Endothelial cell of umbilical vein (primary cell): ENCODE results near the gene EFCAB9. TPM values are rescaled to one million over a fixed set of nuclear protein-coding genes. Genes with fewer than 3 reads are reported as not detected.

ENCODE experiments used
- BruUV-seq: library from RNA; stranded (reverse); fragments of 400-500 nt; replicated peaks from 2 replicates; lab custom pipeline; 2021; lab: Mats Ljungman, UMichigan
- CTCF ChIA-PET: fragments of 300-600, 350-600 bp; sonication (Branson Sonifier 250); formaldehyde crosslinking; loops from one replicate; lab custom pipeline; 2021; ENCODE audit warnings: antibody characterized with exemption, inconsistent platforms; lab: Charles Lee
- POLR2A ChIA-PET: fragments of 300-600, 350-600 bp; sonication (Branson Sonifier 250); formaldehyde crosslinking; loops from one replicate; lab custom pipeline; 2021; ENCODE audit warnings: antibody characterized with exemption, inconsistent platforms; lab: Charles Lee
- DNase-seq: peaks from one replicate; pipeline ENCODE4 v3.0.0-alpha.2; 2011; ENCODE audit warnings: low read depth, low spot score
- FAIRE-seq: peaks from 2 replicates; lab custom pipeline; 2011; peaks lifted over from hg19 to GRCh38; lab: Jason Lieb, UNC
- H2AFZ ChIP-seq: 2 replicates; pipeline ENCODE4 v1.6.0; 2012; ENCODE audit warnings: low read depth, low read length, control low read depth, inconsistent platforms
- H3K27ac ChIP-seq: 2 replicates; pipeline ENCODE4 v1.5.1; 2011; ENCODE audit warnings: low read depth, mild to moderate bottlenecking, control low read depth, low read length, moderate library complexity; ENCODE audit not compliant: insufficient read depth
- H3K27me3 ChIP-seq, 2 experiments: 2 replicates each; pipeline versions ENCODE4 v1.6.0 to v1.6.1; 2011; ENCODE audit warnings: low read length in 2 of 2, mixed read lengths in 1 of 2; ENCODE audit not compliant: control insufficient read depth in 2 of 2, insufficient read depth in 2 of 2
- H3K36me3 ChIP-seq, 2 experiments: 2 replicates in 1 of 2; 3 replicates in 1 of 2; pipeline ENCODE4 v1.5.1; 2011; ENCODE audit warnings: low read length in 2 of 2, mild to moderate bottlenecking in 1 of 2, moderate library complexity in 1 of 2; ENCODE audit not compliant: control insufficient read depth in 2 of 2, insufficient read depth in 2 of 2; ENCODE audit errors: extremely low read depth in 1 of 2
- H3K4me1 ChIP-seq: 3 replicates; pipeline ENCODE4 v1.5.1; 2011; ENCODE audit warnings: mild to moderate bottlenecking, low read length; ENCODE audit not compliant: control insufficient read depth, insufficient read depth; ENCODE audit errors: extremely low read depth
- H3K4me2 ChIP-seq: 2 replicates; pipeline ENCODE4 v1.6.1; 2011; ENCODE audit warnings: low read length, control low read depth, mixed read lengths; ENCODE audit not compliant: insufficient read depth
- H3K4me3 ChIP-seq, 3 experiments: fragments of 200-600 bp in 1 of 3; sonication (generic), shearing (Covaris generic) in 1 of 3; replicated peaks in 1 of 3; 2 replicates each; pipeline ENCODE4 v1.5.1; 2011 to 2016; ENCODE audit warnings: control low read depth in 3 of 3, low read length in 3 of 3, mild to moderate bottlenecking in 2 of 3, inconsistent platforms in 1 of 3, low read depth in 1 of 3, moderate library complexity in 1 of 3; ENCODE audit not compliant: insufficient read depth in 1 of 3
- H3K79me2 ChIP-seq: 2 replicates; pipeline ENCODE4 v1.6.0; 2012; ENCODE audit warnings: low read length, inconsistent platforms; ENCODE audit not compliant: control insufficient read depth, insufficient read depth
- H3K9ac ChIP-seq: replicated peaks from 2 replicates; pipeline ENCODE3; 2011; ENCODE audit warnings: low read length, control low read depth; ENCODE audit not compliant: insufficient read depth; ENCODE audit errors: extremely low read depth
- H3K9me1 ChIP-seq: replicated peaks from 3 replicates; pipeline ENCODE4 v1.6.0; 2011; ENCODE audit warnings: mild to moderate bottlenecking, low read length; ENCODE audit not compliant: control insufficient read depth, insufficient read depth; ENCODE audit errors: extremely low read depth
- H3K9me3 ChIP-seq: replicated peaks from 2 replicates; pipeline ENCODE4 v1.5.1; 2012; ENCODE audit warnings: low read length, inconsistent platforms; ENCODE audit not compliant: control insufficient read depth, insufficient read depth
- H4K20me1 ChIP-seq: replicated peaks from 2 replicates; pipeline ENCODE3; 2011; ENCODE audit warnings: mild to moderate bottlenecking, low read length; ENCODE audit not compliant: control insufficient read depth, insufficient read depth; ENCODE audit errors: extremely low read depth
- EZH2 ChIP-seq: IDR thresholded peaks from 2 replicates; pipeline ENCODE4 v1.6.1; 2012; ENCODE audit warnings: borderline replicate concordance, low read depth, mild to moderate bottlenecking, moderate library complexity, low read length, inconsistent platforms; ENCODE audit not compliant: severe bottlenecking
- FOS ChIP-seq: IDR thresholded peaks from 2 replicates; pipeline ENCODE4 v1.6.1; 2011; ENCODE audit warnings: mild to moderate bottlenecking, low read length, moderate library complexity, borderline replicate concordance; ENCODE audit not compliant: insufficient read depth
- GATA2 ChIP-seq: IDR thresholded peaks from 2 replicates; pipeline ENCODE4 v1.7.0; 2011; ENCODE audit warnings: low read depth, mild to moderate bottlenecking, moderate library complexity, mixed read lengths, low read length; ENCODE audit not compliant: insufficient read length, insufficient read depth
- JUN ChIP-seq: IDR thresholded peaks from 2 replicates; pipeline ENCODE4 v1.6.1; 2011; ENCODE audit warnings: borderline replicate concordance, low read depth; ENCODE audit not compliant: insufficient read length, insufficient read depth
- MAX ChIP-seq: IDR thresholded peaks from 2 replicates; pipeline ENCODE4 v1.6.1; 2011; ENCODE audit not compliant: insufficient read depth, insufficient read length
- MYC ChIP-seq: IDR thresholded peaks from one replicate; pipeline ENCODE4 v1.6.1; 2011; ENCODE audit warnings: mild to moderate bottlenecking, low read depth, low read length
- POLR2A ChIP-seq: IDR thresholded peaks from 2 replicates; pipeline ENCODE4 v1.6.1; 2012; ENCODE audit warnings: low read depth, mild to moderate bottlenecking, control low read depth, low read length
- POLR2AphosphoS5 ChIP-seq: IDR thresholded peaks from 2 replicates; pipeline ENCODE4 v1.6.1; 2012; ENCODE audit warnings: low read depth, mild to moderate bottlenecking, control low read depth, low read length, moderate library complexity; ENCODE audit not compliant: insufficient read depth
- dilution Hi-C: fragments of 300-500 bp; cut with MboI; formaldehyde crosslinking; loops from one replicate; pipeline ENCODE4 v1.15.0; 2019; ENCODE audit warnings: low sequenced_read_pairs; ENCODE audit not compliant: extremely low pct_ligation_motif_present
- intact Hi-C: fragments of 100-400 bp; cut with micrococcal nuclease; formaldehyde crosslinking; loops from one replicate; pipeline ENCODE4 v1.10.0; 2022
- polyA plus RNA-seq, 4 experiments: library from polyadenylated mRNA; depleted of rRNA in 3 of 4; stranded (reverse) in 3 of 4; unstranded in 1 of 4; fragments of >200 nt; gene quantifications; 2 replicates each; pipeline versions ENCODE4 v1.2.1 to v1.2.3, GENCODE V29; 2011 to 2012; ENCODE audit warnings: missing spikeins in 1 of 4
- total RNA-seq: library from RNA; stranded (reverse); gene quantifications from 2 replicates; pipeline ENCODE4 v1.2.3, GENCODE V29; 2021
- TF ChIP-seq, protein P1 (sequence below), 2 donors: IDR thresholded peaks; 1 replicate in 1 of 2; 2 replicates in 1 of 2; pipeline ENCODE4 v1.5.1; 2011; ENCODE audit warnings: low read length in 2 of 2, mild to moderate bottlenecking in 2 of 2, moderate library complexity in 2 of 2, control low read depth in 1 of 2, inconsistent platforms in 1 of 2, low read depth in 1 of 2; ENCODE audit not compliant: insufficient read depth in 1 of 2; ENCODE audit errors: extremely low read depth in 1 of 2

The EFCAB9 gene
- total and polyA plus RNA-seq, 2 donors (not counting 3 experiments of a cell fraction or from before 2014, with no cell fraction given), result not detected

DNA sequence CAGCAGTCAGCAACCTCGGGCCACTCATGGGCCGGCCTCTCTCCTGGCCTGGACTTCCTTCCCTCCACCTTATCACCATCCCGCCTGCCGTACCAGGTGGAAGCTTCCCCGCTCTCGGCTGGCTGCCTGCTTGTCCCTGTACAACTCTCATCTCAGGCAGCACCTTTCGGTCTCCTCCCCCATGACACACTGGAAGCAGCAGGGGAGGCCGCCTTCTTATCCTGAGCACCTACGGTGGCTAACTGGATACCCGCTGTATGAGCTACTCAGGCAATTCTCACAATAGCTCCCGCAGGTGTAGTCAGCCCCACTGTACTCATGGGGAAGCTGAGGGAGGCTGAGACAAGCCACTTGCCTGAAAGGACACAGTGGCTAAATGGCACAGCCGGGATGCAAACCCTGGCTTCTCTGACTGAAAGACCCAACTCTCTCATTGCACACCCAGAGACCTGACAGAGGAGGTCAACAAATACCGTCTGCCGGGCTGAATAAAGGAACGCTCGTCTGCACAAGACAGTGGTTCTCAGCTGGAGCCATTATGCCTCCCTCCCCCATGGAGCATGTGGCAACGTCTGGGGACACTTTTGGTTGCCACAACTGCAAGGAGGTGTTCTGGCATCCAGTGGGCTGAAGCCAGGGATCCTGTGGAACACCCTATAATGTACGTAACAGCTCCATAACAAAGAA, 15.5 kb upstream of the EFCAB9 start:
- Histone ChIP-seq H3K4me1 (peaks cover 24% of the 10 kb centered on the region), H3K79me2 (peaks cover 7% of the 10 kb centered on the region), H3K9ac (no peak overlapping the region), H4K20me1 (no peaks in the 10 kb centered on the region), H2AFZ (no peak overlapping the region), H3K9me3 (no peaks in the 10 kb centered on the region), H3K9me1 (no peaks in the 10 kb centered on the region), H3K27ac (no peak overlapping the region), H3K27me3 (no peaks in the 10 kb centered on the region), H3K4me2 (no peak overlapping the region), H3K4me3 (no peak overlapping the region), H3K36me3 (no peaks in the 10 kb centered on the region)
- CTCF ChIA-PET, result interaction anchor here (1.3 to 1.9 kb wide), 5 partner anchors 10 to 71 kb away, joined by 3 to 8 read pairs (median 6); partner anchors contain the start of gene STK10
- intact Hi-C loops, result no loop called here
- TF ChIP-seq, protein P1, sequence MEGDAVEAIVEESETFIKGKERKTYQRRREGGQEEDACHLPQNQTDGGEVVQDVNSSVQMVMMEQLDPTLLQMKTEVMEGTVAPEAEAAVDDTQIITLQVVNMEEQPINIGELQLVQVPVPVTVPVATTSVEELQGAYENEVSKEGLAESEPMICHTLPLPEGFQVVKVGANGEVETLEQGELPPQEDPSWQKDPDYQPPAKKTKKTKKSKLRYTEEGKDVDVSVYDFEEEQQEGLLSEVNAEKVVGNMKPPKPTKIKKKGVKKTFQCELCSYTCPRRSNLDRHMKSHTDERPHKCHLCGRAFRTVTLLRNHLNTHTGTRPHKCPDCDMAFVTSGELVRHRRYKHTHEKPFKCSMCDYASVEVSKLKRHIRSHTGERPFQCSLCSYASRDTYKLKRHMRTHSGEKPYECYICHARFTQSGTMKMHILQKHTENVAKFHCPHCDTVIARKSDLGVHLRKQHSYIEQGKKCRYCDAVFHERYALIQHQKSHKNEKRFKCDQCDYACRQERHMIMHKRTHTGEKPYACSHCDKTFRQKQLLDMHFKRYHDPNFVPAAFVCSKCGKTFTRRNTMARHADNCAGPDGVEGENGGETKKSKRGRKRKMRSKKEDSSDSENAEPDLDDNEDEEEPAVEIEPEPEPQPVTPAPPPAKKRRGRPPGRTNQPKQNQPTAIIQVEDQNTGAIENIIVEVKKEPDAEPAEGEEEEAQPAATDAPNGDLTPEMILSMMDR (IDR thresholded peaks at IDR 0.05; ENCODE audit: extremely low read depth in 1 of 2, insufficient read depth in 1 of 2, low read depth in 1 of 2, low read length in 2 of 2), result no peak
- no peak for TF ChIP-seq JUN
- no peak for TF ChIP-seq GATA2
- no peak for TF ChIP-seq POLR2AphosphoS5
- TF ChIP-seq FOS, result no peak
- no peak for TF ChIP-seq EZH2
- no peak for TF ChIP-seq MYC
- no peak for TF ChIP-seq MAX
- TF ChIP-seq POLR2A, result no peak
- no peak for DNase-seq
- peak; percentile 26 for FAIRE-seq
- POLR2A ChIA-PET, result no interaction called here
- no TSS peak for BruUV-seq
- dilution Hi-C loops, result no loop called here
